ENCODE measurements around the gene C10orf90. TPM values are rescaled to one million over a fixed set of nuclear protein-coding genes. Genes with fewer than 3 reads are reported as not detected.

Gene C10orf90
- total RNA-seq, 1 experiment from 2014 or later = 1.8 TPM

DNA sequence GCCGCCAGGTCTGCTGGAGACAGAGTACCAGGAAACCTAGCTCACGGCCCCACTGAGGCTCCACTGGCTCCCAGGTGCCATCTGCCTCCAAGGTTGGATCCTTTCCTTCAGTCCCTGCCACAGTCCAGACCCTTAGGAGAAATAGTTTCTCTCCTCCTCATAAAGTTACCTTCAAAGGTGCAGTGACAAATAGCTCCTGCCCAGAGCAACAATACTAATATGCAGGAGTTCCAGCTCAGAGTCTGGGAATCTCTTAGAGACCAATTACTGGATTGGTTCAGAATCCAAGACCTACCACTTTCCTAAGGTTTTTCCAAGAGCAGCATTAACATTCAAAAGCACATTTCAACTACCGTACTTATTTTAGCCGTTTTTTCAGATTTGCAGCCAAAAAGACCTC, 241.2 kb downstream of the C10orf90 start:
- no peak for DNase-seq (ENCODE audit: low read depth)

DNA sequence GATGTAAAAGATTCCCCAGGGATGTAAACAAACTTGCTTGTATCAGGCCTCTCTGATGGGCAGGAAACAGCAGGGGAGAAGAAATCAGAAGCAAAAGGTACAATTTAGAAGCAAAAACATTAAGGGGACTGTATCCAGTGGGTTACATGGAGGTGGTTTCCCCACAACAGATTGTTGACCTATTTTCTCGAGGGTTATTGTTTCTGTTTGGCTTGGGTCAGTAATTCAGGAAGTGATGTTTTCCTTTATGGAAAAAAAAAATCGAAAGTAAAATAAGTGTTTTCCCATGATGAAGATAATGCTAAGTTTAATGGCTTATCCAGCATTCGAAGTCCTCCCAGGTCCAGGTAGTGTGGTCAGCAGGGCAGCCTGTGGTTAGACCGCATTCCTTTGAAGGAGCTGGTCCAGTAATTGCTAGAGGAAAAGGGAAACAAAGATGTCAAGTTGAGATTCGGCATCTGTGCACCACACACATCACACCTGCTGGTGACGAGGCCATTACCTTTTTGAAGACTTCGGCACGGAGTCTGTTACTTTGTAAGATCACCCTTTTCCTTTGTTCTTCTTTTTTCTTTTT, 244.9 kb downstream of the C10orf90 start:
- DNase-seq (ENCODE audit: low read depth) = peak; percentile 86

DNA sequence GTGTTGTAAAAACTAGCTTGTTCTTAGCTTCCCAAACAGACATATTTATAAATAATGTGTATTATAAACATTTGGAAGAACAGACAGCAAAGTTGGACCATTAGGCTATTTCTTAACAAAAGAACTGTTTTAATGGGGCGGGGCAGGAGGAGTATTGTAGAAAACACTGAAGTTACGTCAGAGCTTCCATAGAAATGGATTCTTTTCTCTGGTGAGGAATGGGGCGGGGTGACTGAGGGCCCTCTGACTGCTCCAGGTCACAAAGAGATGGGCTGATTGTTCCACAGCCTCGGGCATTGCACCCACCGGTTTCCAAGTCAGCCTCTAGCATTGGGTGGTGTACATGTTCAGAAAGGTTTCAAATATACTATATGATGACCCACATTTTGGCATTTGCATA, 245.5 kb downstream of the C10orf90 start:
- DNase-seq (ENCODE audit: low read depth) = no peak

DNA sequence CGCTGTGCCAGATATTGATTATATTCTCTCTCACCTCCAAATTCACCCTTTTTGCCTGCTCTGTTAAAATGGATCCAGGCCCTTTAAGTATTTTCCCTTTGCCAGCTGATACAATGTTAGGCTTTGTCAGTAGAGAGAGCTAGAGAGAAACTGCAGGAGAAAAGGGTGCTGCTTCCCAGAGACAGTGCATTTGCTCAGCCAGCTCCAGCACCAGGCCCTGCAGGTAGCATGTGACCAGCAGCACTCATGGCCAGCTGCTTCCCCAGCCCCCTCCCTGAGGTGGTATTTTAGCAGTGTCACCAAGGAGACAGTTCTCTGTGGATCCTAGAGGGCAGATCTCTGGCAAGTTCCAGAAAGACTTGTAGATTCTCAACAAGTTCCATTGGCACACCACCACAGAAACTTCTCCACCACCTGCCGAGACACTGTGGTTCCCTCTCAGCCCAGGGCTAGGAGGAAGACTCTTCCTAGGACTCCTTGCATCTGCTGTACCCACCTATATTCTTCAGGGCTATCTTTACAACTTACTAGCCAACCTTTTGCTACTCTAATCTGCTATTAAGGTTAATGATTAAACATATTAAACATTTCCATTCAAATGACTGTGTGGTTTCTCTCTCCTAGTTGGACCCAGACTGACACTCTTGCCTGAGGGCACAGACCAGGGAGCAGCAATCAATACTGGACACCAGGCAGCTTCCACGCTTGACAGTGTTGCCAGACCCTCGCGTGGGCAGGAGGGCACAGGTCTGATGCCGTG, 246.6 kb downstream of the C10orf90 start:
- DNase-seq (ENCODE audit: low read depth) = no peak

DNA sequence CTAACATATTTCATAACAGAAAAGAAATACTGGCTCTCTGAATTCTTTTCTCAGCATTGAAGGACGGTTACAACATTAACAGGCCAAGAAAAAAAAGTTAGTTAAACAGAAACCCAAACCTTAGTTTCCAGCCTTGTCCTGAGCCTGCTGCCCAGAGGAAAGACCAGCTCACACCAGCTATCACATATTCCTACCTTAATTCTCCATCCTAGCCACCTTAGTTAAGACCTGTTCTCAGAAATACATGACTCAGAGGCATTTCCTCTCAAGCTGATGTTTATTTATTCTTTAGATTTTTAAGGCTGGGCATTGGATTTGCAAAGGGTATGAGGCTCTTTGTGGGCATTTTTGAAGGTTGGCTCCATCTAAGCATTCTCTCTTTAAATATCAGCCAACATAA, 247.9 kb downstream of the C10orf90 start:
- peak; percentile 86 for DNase-seq (ENCODE audit: low read depth)

DNA sequence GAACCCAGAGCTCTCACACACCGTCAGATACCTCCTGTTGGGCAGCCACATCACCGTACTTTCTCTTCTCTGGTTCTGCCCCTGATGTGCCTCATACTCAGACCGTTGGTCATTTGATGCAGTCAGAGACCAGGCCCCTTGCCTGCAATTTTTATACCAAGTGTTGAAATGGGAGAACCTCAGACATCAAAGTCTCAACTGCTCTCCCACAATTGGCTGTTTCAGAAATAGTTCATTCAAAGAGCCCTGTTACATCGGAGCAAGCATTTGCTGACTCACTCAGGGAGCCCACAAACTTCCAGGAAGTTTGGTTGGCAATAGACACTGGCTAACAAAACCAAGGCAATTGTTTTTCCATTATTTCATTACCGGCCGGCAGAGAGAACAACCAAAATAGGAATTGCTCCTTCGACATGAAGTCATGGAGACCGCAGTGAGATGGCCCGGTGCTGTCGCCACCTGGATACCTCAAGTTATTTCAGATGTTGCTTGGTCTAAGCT, 248.7 kb downstream of the C10orf90 start:
- DNase-seq (ENCODE audit: low read depth) = peak; percentile 100

DNA sequence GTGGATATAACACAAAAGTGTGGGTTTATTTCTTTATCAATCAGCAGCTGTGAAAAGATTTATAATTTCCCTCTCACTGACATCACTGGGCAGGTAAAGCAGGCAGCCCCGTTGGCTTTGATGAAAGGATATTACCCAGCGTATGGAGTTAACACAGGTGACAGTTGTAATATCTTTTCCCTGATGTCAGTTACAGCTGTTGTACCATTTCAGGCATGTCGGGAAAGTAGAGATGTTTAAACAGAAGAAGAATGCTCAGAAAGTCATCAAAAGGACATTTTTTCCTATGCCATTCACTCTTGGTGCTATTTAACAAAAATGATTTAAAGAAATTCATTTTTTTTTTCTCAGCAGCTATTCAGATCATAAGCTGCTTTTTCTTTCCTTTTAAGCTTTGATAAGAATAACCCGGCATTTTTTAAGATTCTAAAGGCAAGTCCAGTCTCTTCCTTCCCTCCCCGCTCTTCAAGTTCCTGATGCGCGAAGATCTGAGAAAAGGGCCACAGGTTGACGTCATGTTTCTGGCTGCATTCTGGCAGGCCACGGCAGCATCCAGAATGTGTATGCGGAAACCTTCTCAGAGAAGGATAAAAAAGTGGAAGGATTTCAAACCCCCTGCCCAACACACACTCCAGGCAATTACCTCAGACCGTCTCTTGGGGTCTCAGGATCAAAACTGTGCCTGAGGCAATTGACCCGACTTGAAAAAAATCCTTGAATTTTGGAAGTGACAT, 249.8 kb downstream of the C10orf90 start:
- peak; percentile 73 for DNase-seq (ENCODE audit: low read depth)

DNA sequence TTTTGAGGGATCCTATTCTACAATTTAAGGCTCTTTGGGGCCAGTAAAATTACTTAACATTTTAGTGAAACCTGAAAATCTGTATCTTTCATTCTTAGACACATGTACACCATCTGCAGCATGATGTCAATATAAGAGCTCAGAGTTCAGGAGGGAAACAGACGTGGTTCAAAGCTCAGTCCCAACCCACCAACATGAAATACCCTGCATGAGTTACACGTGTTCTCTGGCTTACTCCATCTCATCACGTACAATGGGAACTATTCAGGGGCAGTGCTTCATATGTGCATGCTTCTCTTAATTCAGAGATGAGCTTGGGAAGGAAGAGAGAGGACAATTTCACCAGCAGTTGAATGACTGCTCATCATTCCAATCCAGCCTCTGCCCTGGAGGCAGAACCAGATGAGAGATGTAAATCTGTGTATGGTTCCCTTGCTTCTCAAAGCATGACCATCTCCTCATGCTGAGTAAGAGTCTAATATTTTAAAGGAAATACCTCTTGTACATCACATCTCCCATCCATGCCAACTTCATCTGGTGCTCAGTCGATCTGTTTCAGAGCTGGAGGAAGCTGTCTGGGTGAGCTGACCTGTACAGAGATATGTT, 253.2 kb downstream of the C10orf90 start:
- DNase-seq (ENCODE audit: low read depth) = no peak

DNA sequence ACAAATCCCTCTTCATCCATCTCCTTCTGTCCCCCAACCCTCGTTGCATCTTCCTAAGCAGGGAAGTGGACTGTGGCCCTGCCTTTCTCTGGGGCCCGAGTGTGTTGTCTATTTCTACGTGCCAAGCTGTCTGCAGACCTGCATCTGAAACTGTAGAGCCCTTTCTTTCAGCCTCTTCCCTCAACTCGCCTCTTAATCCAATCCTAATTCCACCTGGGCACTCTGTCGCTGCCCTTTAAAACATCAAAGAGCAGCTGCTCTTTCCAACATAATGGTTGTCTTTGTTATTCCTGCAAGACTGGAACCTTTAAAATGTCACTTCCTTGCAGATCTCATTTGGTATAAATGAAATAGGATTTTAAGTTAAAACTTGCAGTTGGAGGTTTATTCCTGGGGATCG, 260.7 kb downstream of the C10orf90 start:
- no peak for DNase-seq (ENCODE audit: low read depth)

DNA sequence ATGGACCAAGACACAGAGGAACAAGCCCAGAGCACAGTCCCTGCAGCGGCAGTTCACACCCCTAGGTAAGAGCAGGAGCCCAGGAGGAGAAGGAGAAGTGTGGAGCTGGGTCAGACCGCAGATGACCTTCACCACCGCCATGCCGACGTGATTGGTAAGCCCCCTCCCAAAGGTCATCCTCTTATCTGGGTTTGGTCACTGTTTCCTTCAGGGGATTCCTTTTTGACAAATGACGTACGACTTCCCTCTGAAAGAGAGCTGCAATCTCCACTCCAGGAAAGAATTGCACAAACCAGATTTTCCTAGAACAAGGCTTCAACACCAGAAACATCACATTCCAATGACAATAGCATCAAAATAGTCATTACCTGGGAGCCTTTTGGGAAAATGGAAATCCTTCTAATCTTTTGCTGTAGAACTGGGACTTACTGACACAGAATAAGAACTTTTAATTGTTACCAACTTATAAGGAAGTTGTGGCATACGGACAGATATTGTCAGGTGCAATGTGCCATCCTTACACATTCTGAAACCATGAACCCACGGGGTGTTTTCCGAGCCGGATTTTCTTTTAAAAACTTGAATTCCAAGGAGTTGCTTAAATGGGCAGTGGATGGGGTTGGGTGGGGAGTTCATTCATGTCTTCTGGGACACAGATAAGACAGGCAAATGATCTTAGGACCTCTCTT, 261.4 kb downstream of the C10orf90 start:
- DNase-seq (ENCODE audit: low read depth) = peak; percentile 22

DNA sequence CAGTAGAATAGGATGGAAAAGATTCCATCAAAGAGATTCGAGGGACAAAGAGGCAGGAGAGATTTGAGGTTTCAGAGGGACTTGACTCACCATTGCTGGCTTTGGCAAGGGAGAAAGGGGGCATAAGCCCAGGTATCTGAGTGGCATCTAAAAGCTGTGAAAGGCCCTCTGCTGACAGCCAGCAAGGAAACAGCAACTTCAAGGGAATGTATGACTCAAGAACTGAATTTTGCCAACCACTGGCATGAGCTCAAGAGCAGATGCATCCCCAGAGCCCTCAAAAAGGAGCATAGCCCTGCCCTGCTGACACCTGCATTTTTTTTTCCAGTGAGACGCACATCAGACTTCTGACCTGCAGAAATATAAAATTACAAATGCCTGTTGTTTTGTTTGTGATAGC, 262.7 kb downstream of the C10orf90 start:
- DNase-seq (ENCODE audit: low read depth) = peak; percentile 89

DNA sequence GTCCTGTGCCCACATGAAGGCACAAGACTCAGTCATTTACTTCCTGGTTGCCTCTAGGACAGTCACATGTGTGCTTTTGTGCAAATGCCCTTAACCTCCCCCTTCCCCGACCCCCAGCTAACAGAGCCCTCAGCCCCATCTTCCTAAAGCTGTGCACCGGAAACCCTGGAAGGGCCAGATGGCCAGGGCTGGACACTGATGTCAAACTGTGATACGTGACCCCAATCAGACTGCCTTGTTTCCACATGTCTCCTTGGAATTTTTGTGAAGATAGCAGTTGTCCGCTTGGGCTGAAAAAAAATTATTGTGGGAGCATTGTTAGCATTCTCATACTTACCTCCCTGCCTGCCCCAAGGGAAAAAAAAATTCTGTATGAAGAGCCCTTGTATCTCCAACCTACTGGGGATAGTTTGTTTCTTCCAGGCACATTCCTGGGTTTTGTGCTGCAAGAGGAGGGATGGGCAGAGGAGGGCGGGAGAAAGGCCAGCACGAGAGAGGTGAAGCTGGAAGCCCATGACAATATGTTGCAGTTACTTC, 265.2 kb downstream of the C10orf90 start:
- no peak for DNase-seq (ENCODE audit: low read depth)

DNA sequence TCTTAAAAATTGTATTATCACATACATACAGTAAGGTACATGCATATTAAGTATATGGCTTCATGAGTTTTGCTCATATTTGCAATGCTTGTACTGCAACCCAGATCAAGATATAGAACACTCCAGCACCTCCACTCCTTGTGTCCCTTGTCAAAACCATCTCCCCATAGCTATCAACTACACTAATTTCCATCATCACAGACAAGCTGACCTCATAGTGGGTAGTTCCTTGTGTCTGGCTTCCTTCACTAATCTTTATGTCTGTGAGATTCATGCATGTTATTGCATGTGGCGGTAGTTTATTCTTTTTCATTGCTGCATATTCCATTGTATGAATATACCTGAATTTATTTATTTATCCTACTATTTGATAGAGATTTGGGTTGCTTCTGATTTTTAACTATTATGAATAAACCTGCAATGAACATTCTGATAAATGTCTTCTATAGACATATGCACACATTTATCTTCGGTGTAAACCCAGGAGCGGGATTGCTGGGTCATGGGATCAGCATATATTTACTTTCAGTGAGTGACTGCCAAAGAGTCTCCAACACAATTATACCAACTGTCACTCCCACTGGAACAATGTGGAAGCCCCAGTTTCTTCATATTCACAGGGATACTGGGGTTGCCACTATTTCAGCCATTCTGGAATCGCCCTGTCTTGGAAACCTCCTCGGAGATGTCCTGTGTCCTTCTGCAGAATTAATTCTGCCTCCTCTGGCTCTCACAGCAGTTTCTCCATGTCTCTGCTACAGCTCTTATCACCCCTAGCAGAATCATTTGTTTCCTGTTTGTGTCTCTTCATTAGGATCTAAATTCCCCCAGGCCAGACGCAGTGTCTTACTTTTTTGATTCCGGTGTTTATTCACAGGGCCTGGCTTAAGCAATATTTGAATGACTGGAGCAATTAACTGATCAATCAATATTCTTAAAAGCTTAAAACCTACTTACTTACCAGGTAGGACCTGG, 267.5 kb downstream of the C10orf90 start:
- DNase-seq (ENCODE audit: low read depth) = no peak

DNA sequence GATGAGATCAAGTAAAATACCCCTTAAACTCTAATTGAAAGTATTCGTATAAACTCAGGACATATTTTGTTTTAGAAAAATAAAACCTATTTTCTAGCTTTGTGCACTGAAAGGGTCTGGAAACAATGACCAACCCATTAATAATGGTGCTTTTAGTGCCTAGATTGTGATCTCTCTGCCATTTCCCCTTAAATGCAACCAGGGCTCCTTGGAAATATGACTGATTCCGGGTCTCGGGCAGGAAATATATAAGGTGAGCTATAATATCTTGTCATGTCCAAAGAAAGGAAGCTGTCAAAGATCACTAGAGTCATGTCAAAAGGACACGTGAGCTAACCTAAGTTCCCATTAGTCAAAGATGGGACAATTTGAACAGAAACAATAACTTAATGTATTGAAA, 269.9 kb downstream of the C10orf90 start:
- DNase-seq (ENCODE audit: low read depth) = no peak

DNA sequence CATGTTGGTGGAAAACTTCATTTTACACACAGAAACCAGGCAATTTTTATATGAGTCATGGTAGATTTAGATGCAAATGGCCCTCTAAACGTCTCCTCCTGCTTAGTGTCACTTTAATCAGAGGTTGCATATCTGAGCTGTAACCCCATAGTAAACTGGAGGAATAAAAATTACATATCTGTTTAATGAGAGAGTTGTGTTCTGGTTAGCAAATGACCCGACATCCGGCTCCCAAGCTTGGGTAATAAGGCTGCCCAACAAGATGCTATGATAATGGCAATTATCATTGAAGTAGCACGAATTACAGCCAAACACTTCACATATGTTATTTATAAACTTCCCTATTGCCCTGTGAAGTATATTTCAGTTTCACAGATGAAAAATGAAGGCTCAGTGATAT, 271.6 kb downstream of the C10orf90 start:
- peak; percentile 56 for DNase-seq (ENCODE audit: low read depth)

DNA sequence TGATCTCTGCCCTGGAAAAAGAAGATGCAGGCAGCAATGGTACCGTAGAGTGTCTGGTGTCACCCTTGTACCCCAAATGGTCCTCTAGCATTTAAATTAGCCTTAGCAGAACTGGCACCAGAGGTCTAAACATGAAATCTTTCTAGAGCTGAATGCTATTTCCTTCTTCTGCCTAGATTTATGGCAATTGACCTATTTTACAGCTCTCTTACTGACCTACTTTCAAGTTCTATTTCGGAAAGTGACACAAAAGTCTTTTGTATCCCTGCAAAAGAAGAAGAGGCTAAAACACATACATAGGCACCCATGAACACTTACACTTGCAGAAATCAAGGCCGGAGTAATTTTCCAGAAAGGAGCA, 272.1 kb downstream of the C10orf90 start:
- DNase-seq (ENCODE audit: low read depth) = no peak

DNA sequence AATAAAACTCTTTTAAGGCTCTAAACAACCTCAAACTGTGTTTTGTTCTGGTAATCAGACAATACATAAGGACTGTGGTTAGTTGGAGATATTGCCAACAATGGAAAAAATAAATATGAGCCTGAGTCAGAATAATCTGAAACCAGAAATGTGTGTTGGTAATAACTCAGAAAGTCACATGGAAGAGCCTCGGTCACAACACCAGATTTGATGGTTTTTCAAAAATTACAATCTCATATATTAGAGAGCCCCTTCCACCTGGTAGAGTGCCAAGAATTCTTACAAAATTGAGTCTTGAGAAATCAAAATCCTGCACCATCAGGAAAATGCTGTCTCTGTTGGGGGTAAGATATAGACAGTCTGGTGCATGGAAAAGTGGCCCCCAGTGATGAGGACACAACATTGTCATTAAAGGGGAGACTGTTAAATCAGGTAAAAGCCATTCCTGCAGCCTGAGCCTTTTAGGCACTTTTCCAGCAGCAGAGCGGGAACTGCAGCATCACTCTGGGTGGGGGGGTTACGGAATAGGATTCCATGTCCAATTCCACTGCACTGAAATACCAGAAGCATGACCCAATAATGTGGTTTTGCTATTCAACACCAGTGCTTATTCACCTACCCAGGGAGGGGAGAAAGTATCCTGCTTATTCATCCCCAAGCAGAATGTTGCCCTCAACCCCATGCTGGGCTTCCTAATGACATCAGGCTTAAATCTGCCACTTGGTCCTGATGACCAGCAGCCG, 272.7 kb downstream of the C10orf90 start:
- peak; percentile 99 for DNase-seq (ENCODE audit: low read depth)

DNA sequence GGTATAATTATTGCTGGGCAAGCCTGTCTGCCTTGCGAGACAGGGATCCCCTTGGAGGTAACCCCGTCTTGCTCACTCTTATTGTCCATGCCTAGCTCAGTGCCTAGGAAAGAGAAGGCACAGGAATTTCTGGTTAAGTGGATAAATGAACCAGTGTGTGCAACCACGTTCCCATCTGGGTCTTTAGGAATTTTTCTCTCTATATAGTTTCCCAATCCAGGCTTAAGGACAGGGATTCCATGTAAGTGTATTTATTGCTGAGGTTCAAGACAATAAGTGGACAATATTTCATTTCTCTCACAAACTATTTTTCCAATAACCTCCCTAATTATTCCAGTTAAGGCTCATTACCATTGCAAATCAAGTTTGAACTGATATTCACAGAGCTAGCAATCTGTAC, 273.3 kb downstream of the C10orf90 start:
- no peak for DNase-seq (ENCODE audit: low read depth)

DNA sequence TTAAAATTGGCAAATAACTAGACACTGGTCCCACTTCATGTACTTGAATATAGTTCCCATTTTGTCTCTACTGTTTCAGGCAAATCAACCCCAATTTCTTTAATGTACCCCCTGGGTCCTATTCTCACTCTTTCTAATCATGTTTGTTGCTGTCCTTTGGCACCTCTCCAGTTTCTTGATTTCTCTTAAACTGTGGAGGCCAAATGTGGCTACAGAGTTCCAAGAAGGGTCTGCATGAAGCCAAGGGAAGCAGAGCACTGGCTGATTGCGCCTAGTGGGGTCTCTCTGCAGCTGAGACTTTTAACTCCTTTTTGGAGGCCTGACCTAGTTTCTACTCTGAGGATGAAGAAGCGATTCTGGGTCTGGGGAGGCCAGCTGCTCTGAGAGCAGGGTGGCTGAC, 275.5 kb downstream of the C10orf90 start:
- DNase-seq (ENCODE audit: low read depth) = no peak

DNA sequence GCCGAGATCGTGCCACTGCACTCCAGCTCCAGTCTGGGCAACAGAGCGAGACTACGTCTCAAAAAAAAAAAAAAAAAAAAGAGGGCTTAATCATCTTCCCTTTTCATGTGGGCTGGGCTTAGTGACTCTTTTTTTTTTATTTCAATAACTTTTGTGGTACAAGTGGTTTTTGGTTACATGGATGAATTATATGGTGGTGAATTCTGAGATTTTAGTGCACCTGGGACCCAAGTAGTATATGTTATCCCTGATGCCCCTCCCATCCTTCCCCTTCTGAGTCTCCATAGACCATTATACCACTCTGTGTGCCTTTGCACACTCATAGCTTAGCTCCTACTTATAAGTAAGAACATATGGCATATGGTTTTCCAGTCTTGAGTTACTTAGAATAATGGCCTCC, 277.4 kb downstream of the C10orf90 start:
- no peak for DNase-seq (ENCODE audit: low read depth)

Measured in M059J (cell line).